B cell (primary cell): ENCODE data around the gene EML6.

ENCODE experiments used
- EZH2 ChIP-seq: IDR thresholded peaks from 2 replicates; pipeline ENCODE4 v1.6.1; 2012; ENCODE audit warnings: borderline replicate concordance, low read depth, mild to moderate bottlenecking, moderate library complexity, low read length; ENCODE audit not compliant: insufficient read depth, poor library complexity, severe bottlenecking
- TF ChIP-seq, protein P1 (sequence below): fragments of 200-600 bp; IDR thresholded peaks from one replicate; pipeline ENCODE4 v1.8.0; 2022; ENCODE audit warnings: antibody characterized with exemption, mild to moderate bottlenecking

- TF ChIP-seq, protein P1, sequence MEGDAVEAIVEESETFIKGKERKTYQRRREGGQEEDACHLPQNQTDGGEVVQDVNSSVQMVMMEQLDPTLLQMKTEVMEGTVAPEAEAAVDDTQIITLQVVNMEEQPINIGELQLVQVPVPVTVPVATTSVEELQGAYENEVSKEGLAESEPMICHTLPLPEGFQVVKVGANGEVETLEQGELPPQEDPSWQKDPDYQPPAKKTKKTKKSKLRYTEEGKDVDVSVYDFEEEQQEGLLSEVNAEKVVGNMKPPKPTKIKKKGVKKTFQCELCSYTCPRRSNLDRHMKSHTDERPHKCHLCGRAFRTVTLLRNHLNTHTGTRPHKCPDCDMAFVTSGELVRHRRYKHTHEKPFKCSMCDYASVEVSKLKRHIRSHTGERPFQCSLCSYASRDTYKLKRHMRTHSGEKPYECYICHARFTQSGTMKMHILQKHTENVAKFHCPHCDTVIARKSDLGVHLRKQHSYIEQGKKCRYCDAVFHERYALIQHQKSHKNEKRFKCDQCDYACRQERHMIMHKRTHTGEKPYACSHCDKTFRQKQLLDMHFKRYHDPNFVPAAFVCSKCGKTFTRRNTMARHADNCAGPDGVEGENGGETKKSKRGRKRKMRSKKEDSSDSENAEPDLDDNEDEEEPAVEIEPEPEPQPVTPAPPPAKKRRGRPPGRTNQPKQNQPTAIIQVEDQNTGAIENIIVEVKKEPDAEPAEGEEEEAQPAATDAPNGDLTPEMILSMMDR = no peak
- TF ChIP-seq EZH2 = no peak
Observed at GRCh38 chr2:54864096-54864495, 140.6 kb downstream of the EML6 start.
